H1 (cell line): ENCODE data around the gene RNF220. TPM values are rescaled to one million over a fixed set of nuclear protein-coding genes. Genes with fewer than 3 reads are reported as not detected.

Experiments used
- BACH1 ChIP-seq: IDR thresholded peaks from 2 replicates; pipeline ENCODE4 v1.6.1; 2012; ENCODE audit warnings: low read length, improper control_type of control experiment
- CHD7 ChIP-seq: fragments of 300-600 bp; sonication (generic); IDR thresholded peaks from 2 replicates; pipeline ENCODE4 v1.7.1; 2012; ENCODE audit warnings: low read length, moderate library complexity, mild to moderate bottlenecking, inconsistent platforms; ENCODE audit not compliant: insufficient replicate concordance
- HDAC2 ChIP-seq, 2 experiments: fragments of 300-600 bp in 1 of 2; sonication (generic) in 1 of 2; IDR thresholded peaks; 2 replicates each; pipeline ENCODE4 v1.6.1; 2011 to 2012; ENCODE audit warnings: low read depth in 2 of 2, low read length in 2 of 2, mild to moderate bottlenecking in 2 of 2, moderate library complexity in 2 of 2, borderline replicate concordance in 1 of 2, inconsistent platforms in 1 of 2
- JUN ChIP-seq: IDR thresholded peaks from 2 replicates; pipeline ENCODE4 v1.6.1; 2011; ENCODE audit warnings: low read depth, mild to moderate bottlenecking, improper control_type of control experiment, low read length
- MAX ChIP-seq: IDR thresholded peaks from 2 replicates; pipeline ENCODE4 v1.6.1; 2012; ENCODE audit warnings: inconsistent platforms
- RBBP5 ChIP-seq: IDR thresholded peaks from 2 replicates; pipeline ENCODE4 v1.7.1; 2012; ENCODE audit warnings: low read depth, mild to moderate bottlenecking, inconsistent platforms, low read length, moderate library complexity, borderline replicate concordance
- SIX5 ChIP-seq: IDR thresholded peaks from 2 replicates; pipeline ENCODE4 v1.6.1; 2011; ENCODE audit warnings: mild to moderate bottlenecking, low read depth, low read length
- SP4 ChIP-seq: IDR thresholded peaks from 2 replicates; pipeline ENCODE4 v1.6.1; 2012; ENCODE audit warnings: low read length, inconsistent platforms
- polyA plus RNA-seq, 7 experiments: library from polyadenylated mRNA; depleted of rRNA in 3 of 7; stranded (reverse) in 5 of 7; unstranded in 2 of 7; fragments of >200 nt in 5 of 7; fragments of 200-250 nt in 2 of 7; gene quantifications; 1 replicate in 5 of 7; 2 replicates in 1 of 7; 4 replicates in 1 of 7; pipeline versions ENCODE4 v1.2.1 to v1.2.3, GENCODE V29; 2011 to 2013; ENCODE audit warnings: missing spikeins in 2 of 7, mixed read lengths in 2 of 7
- total RNA-seq: library from RNA; stranded (reverse); fragmentation: NEBNext Ultra II Directional; extraction: Animal tissue kit (Norgen Biotek cat#: 25700); gene quantifications from 2 replicates; pipeline ENCODE4 v1.2.1, GENCODE V29; 2021

The RNF220 gene
- total and polyA plus RNA-seq, 2 of the 8 experiments (the other 6 are each of a cell fraction or from before 2014, with no cell fraction given) = 123 to 160 TPM

- no peak for TF ChIP-seq CHD7
- TF ChIP-seq HDAC2 (IDR thresholded peaks at IDR 0.05; ENCODE audit: borderline replicate concordance in 1 of 2, low read depth in 2 of 2, low read length in 2 of 2) = no peak
- no peak for TF ChIP-seq SP4
- no peak for TF ChIP-seq RBBP5
- no peak for TF ChIP-seq JUN
- no peak for TF ChIP-seq BACH1
- TF ChIP-seq SIX5 = no peak
- peak; percentile 14; the same call in 1 of the 2 replicates for TF ChIP-seq MAX
These were observed 1.0 kb downstream of the RNF220 start (continued) for GRCh38 chr1:44405798-44406736.
